ENCODE data around the gene BCAP29.

BCAP29 gene

DNA sequence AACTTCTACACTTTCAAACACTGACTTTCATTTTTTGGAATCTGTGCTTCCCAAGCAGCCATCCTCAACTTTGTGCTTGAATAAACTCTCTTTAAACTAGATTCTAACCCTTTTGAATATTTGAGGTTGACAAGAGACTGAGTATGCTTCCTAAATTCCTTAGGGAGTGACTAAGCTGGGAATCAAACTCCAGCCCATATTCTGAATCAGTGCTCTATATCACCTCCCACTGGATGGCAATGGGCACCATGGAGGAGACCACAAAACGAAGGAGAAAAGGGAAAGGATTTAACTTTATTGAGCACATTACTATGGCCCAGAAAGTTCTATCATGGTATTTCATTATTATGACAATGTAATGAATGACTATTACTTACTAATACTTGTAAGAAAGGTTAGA lies 63.4 kb downstream of the BCAP29 start:
- Histone ChIP-seq H3K4me1 (ENCODE audit: insufficient read depth, low read length) (no peaks in the 10 kb centered on the region), H2AFZ (ENCODE audit: low read depth, low read length) (no peak overlapping the region), H3K27me3 (ENCODE audit: insufficient read depth, low read length) (no peaks in the 10 kb centered on the region), H3K36me3 (ENCODE audit: insufficient read depth, low read length) (no peaks in the 10 kb centered on the region), H3K4me3 (ENCODE audit: low read length) (no peak overlapping the region), H3K9me3 (ENCODE audit: low read length) (no peaks in the 10 kb centered on the region)

DNA sequence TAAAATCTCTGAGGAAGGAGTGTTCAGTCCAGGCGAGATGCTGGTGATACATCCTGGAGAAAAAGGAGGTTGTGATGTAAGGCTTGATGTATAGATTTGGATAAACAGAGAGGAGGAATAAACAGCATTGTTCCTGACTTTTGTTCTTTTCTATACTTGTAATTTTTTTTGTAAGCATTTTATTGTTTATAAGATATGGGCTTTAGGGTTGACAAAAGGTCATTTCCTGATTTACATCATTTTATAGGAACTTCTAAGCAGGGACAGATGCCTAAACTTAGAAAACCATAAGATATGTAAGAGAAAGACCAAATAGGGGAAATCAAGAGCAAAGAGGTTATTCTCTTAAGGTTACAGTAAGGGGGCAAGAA lies 63.9 kb downstream of the BCAP29 start:
- H3K36me3 ChIP-seq (ENCODE audit: insufficient read depth, low read length): no peaks in the 10 kb centered on the region
- no peak overlapping the region for H2AFZ ChIP-seq (ENCODE audit: low read depth, low read length)
- no peaks in the 10 kb centered on the region for H3K27me3 ChIP-seq (ENCODE audit: insufficient read depth, low read length)
- H3K9me3 ChIP-seq (ENCODE audit: low read length): no peaks in the 10 kb centered on the region
- no peak overlapping the region for H3K4me3 ChIP-seq (ENCODE audit: low read length)
- no peaks in the 10 kb centered on the region for H3K4me1 ChIP-seq (ENCODE audit: insufficient read depth, low read length)

DNA sequence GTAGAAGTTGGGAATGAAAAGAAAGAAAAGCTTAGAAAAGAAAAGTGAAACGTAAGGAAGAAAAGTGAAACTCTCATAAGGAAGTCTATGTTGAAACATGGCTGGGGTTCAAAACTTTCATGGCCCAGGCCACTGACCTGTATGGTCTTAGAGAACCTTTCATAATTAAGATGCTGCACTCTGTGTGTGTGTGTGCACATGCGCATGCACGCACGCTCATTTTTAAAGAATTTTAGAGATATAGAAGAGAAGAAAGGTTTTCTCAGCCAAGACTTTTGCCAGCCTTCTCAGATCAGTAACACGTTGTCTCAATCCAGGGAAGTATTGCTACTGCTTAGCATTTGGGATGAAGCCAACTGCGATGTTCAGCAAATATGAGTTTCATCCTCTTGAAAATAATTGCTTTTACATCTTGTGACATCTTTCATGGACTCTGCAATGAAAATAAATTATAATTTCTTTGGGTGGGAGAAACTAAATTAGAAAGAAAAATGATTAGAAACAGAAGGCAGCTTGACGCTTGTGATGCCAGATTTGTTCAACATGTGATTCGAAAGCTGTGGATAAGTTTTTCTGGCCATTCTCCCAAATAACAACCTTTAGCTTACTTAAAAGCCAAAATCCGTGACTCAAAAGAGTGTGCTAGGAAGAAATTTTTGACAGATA lies 64.4 kb downstream of the BCAP29 start:
- Histone ChIP-seq H3K9me3 (ENCODE audit: low read length) (no peaks in the 10 kb centered on the region), H3K27me3 (ENCODE audit: insufficient read depth, low read length) (no peaks in the 10 kb centered on the region), H3K4me1 (ENCODE audit: insufficient read depth, low read length) (no peaks in the 10 kb centered on the region), H2AFZ (ENCODE audit: low read depth, low read length) (no peak overlapping the region), H3K4me3 (ENCODE audit: low read length) (no peak overlapping the region), H3K36me3 (ENCODE audit: insufficient read depth, low read length) (no peaks in the 10 kb centered on the region)

DNA sequence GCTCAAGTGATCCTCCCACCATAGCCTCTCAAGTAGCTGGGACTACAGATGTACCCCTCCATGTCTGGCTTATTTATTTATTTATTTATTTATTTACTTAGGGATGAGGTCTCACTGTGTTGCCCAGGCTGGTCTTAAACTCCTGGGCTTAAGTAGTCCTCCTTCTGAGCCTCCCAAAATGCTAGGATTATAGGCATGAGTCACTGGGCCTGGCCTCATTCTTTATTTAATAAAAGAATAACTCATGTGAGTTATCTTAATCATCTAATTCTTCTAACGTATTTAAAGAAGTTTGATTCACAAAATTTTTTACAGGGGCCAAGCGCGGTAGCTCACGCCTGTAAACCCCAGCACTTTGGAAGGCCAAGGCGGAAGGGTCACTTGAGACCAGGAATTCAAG lies 72.6 kb downstream of the BCAP29 start:
- H3K36me3 ChIP-seq (ENCODE audit: insufficient read depth, low read length): no peaks in the 10 kb centered on the region
- H2AFZ ChIP-seq (ENCODE audit: low read depth, low read length): no peak overlapping the region
- no peaks in the 10 kb centered on the region for H3K9me3 ChIP-seq (ENCODE audit: low read length)
- H3K4me3 ChIP-seq (ENCODE audit: low read length): no peak overlapping the region
- no peaks in the 10 kb centered on the region for H3K4me1 ChIP-seq (ENCODE audit: insufficient read depth, low read length)
- H3K27me3 ChIP-seq (ENCODE audit: insufficient read depth, low read length): peaks cover 15% of the 10 kb centered on the region

DNA sequence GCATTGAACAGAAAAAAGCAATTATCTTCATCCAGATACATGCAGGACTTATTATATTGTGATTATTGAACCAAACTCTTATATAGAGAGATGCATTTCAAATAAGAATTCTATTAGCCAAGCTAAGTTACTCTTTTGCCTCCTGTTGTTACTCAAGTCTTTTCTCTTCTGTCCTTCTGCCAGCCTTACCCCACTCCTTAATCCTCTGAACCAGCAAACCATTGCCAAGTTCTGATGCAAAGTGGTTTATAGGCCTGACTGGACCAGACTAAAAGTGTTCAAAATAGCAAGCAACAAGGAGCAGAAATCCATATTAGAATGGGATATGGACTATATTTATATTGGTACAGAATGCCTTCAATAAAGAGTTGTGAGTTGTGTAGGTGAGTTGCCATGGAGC lies 78.4 kb downstream of the BCAP29 start:
- Histone ChIP-seq H2AFZ (ENCODE audit: low read depth, low read length) (no peak overlapping the region), H3K36me3 (ENCODE audit: insufficient read depth, low read length) (no peaks in the 10 kb centered on the region), H3K9me3 (ENCODE audit: low read length) (no peaks in the 10 kb centered on the region), H3K4me1 (ENCODE audit: insufficient read depth, low read length) (peaks cover 19% of the 10 kb centered on the region), H3K4me3 (ENCODE audit: low read length) (no peak overlapping the region), H3K27me3 (ENCODE audit: insufficient read depth, low read length) (peaks cover 71% of the 10 kb centered on the region)

DNA sequence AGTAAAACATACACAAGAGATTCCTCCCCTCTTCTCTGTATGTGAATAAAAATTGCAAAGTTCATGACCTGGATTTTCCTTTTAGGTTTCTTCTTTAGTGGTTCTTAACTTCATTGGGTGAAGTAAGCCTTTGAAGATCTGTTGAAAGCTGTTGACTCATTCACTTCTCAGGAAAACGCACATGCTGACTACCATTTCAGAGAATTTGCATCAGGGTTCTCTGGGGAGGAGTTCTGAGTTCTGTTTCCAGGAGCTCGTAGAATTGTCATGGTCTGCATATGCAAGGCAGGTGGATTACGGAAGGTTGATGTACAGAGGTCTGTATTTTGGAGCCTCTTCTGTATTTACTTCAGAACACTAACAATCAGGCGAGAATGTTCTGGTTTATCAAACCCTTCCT lies 79.6 kb downstream of the BCAP29 start:
- no peak overlapping the region for H2AFZ ChIP-seq (ENCODE audit: low read depth, low read length)
- H3K4me1 ChIP-seq (ENCODE audit: insufficient read depth, low read length): peaks cover 19% of the 10 kb centered on the region
- H3K27me3 ChIP-seq (ENCODE audit: insufficient read depth, low read length): peaks cover 68% of the 10 kb centered on the region
- no peaks in the 10 kb centered on the region for H3K9me3 ChIP-seq (ENCODE audit: low read length)
- H3K36me3 ChIP-seq (ENCODE audit: insufficient read depth, low read length): no peaks in the 10 kb centered on the region
- H3K4me3 ChIP-seq (ENCODE audit: low read length): no peak overlapping the region

DNA sequence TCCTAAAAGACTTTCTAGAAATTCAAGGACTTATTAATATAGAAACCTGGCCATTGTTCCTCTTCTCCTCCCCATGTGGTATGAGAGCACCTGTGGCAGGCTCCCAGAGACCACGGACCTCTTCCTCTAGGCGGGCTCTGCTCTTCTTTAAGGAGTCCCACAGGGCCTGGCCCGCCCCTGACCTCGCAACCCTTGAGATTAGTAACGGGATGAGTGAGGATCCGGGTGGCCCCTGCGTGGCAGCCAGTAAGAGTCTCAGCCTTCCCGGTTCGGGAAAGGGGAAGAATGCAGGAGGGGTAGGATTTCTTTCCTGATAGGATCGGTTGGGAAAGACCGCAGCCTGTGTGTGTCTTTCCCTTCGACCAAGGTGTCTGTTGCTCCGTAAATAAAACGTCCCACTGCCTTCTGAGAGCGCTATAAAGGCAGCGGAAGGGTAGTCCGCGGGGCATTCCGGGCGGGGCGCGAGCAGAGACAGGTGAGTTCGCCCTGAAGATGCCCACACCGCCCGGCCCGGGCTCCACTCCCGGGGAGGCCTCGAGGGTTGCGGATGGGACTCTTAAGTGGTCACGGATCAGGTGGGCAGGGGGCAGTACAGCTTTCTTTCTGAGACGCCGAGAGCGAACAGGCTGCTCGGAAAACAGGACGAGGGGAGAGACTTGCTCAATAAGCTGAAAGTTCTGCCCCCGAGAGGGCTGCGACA lies 80.5 kb downstream of the BCAP29 start, which contains the start of gene SLC26A4:
TSS of gene SLC26A4 (plus strand) at position 448 of the 700 bp plus-strand sequence. CDS start 814 bp downstream, outside the sequence.
- Histone ChIP-seq H3K4me3 (ENCODE audit: low read length) (peak within 1 kb of the TSS; percentile 44), H3K9me3 (ENCODE audit: low read length) (no peaks in the 10 kb centered on the region), H2AFZ (ENCODE audit: low read depth, low read length) (peak within 1 kb of the TSS; percentile 83), H3K36me3 (ENCODE audit: insufficient read depth, low read length) (no peaks in the 10 kb centered on the region), H3K4me1 (ENCODE audit: insufficient read depth, low read length) (peaks cover 19% of the 10 kb centered on the region), H3K27me3 (ENCODE audit: insufficient read depth, low read length) (peaks cover 60% of the 10 kb centered on the region)

DNA sequence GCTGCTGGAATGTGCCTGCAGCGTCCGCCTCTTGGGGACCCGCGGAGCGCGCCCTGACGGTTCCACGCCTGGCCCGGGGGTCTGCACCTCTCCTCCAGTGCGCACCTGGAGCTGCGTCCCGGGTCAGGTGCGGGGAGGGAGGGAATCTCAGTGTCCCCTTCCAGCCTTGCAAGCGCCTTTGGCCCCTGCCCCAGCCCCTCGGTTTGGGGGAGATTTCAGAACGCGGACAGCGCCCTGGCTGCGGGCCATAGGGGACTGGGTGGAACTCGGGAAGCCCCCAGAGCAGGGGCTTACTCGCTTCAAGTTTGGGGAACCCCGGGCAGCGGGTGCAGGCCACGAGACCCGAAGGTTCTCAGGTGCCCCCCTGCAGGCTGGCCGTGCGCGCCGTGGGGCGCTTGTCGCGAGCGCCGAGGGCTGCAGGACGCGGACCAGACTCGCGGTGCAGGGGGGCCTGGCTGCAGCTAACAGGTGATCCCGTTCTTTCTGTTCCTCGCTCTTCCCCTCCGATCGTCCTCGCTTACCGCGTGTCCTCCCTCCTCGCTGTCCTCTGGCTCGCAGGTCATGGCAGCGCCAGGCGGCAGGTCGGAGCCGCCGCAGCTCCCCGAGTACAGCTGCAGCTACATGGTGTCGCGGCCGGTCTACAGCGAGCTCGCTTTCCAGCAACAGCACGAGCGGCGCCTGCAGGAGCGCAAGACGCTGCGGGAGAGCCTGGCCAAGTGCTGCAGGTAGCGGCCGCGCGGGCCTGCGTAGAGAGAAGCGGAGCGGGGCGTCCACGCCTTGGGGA lies 81.2 kb downstream of the BCAP29 start:
- H3K36me3 ChIP-seq (ENCODE audit: insufficient read depth, low read length): no peaks in the 10 kb centered on the region
- H3K9me3 ChIP-seq (ENCODE audit: low read length): no peaks in the 10 kb centered on the region
- H2AFZ ChIP-seq (ENCODE audit: low read depth, low read length): peak overlapping the region; percentile 83
- peaks cover 19% of the 10 kb centered on the region for H3K4me1 ChIP-seq (ENCODE audit: insufficient read depth, low read length)
- H3K4me3 ChIP-seq (ENCODE audit: low read length): peak overlapping the region; percentile 44
- H3K27me3 ChIP-seq (ENCODE audit: insufficient read depth, low read length): peaks cover 60% of the 10 kb centered on the region

DNA sequence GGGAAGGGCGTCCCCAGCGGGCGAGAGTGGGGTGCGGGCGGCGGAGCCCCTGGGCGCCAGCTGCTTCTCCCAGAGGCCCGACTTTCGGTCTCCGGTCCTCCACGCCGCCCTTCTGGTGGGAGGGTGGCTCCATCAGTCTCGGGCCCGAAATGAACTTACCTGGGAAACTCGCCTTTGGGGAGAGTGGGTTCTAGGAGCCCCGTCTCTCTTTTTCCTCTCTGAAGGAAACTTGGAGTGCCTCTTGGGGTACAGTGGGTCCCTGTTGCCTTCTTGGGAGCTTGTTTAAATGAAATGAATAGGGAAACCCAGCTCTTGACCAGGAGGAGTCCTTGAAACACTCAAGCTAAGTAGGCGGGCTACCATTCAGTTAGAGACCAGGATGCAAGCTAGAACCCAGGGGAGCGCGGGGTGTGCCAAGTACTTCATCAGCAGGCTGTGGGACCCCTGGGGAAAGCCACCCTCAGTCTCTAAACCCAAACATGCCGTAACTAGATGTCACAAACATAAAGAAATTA lies 81.9 kb downstream of the BCAP29 start:
- Histone ChIP-seq H3K36me3 (ENCODE audit: insufficient read depth, low read length) (no peaks in the 10 kb centered on the region), H3K4me1 (ENCODE audit: insufficient read depth, low read length) (peaks cover 19% of the 10 kb centered on the region), H3K9me3 (ENCODE audit: low read length) (no peaks in the 10 kb centered on the region), H3K27me3 (ENCODE audit: insufficient read depth, low read length) (peaks cover 65% of the 10 kb centered on the region), H2AFZ (ENCODE audit: low read depth, low read length) (peak overlapping the region; percentile 83), H3K4me3 (ENCODE audit: low read length) (peak overlapping the region; percentile 44)

DNA sequence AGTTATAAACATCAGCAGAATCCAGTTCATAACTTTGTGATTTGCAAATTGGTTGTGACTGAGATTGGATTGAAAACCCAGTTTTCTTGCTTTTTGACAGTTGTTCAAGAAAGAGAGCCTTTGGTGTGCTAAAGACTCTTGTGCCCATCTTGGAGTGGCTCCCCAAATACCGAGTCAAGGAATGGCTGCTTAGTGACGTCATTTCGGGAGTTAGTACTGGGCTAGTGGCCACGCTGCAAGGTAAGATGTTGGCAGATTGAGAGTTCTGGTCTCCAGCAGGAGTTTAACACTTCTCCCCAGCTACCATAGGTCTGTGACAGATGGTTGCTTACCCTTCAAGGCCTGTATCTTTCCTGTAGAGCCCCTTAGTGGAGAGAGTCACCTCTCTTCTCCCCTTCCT lies 83.2 kb downstream of the BCAP29 start:
- Histone ChIP-seq H2AFZ (ENCODE audit: low read depth, low read length) (no peak overlapping the region), H3K4me1 (ENCODE audit: insufficient read depth, low read length) (peaks cover 19% of the 10 kb centered on the region), H3K4me3 (ENCODE audit: low read length) (no peak overlapping the region), H3K9me3 (ENCODE audit: low read length) (no peaks in the 10 kb centered on the region), H3K27me3 (ENCODE audit: insufficient read depth, low read length) (peaks cover 70% of the 10 kb centered on the region), H3K36me3 (ENCODE audit: insufficient read depth, low read length) (no peaks in the 10 kb centered on the region)

DNA sequence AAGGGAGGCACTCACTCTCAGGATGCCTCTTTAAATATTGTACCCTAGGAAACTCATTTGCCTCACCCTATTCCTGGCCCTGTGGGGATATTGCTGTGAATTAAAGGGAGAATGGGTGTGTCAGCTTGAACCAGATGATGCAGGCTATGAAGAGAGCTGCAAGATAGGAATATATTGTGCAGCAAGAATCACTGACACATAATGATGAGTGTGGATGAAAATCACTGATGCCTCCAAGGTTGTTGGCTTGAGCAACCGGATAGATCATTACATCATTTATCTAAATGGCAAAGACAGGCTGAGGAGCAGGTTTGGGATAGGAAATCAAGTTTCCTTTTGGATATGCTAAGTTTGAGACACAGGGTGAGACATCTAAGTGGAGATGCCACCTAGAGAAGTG lies 86.7 kb downstream of the BCAP29 start:
- H3K36me3 ChIP-seq (ENCODE audit: insufficient read depth, low read length): no peaks in the 10 kb centered on the region
- H3K4me1 ChIP-seq (ENCODE audit: insufficient read depth, low read length): peaks cover 4% of the 10 kb centered on the region
- H3K4me3 ChIP-seq (ENCODE audit: low read length): no peak overlapping the region
- H3K9me3 ChIP-seq (ENCODE audit: low read length): no peaks in the 10 kb centered on the region
- H3K27me3 ChIP-seq (ENCODE audit: insufficient read depth, low read length): peaks cover 36% of the 10 kb centered on the region
- no peak overlapping the region for H2AFZ ChIP-seq (ENCODE audit: low read depth, low read length)

DNA sequence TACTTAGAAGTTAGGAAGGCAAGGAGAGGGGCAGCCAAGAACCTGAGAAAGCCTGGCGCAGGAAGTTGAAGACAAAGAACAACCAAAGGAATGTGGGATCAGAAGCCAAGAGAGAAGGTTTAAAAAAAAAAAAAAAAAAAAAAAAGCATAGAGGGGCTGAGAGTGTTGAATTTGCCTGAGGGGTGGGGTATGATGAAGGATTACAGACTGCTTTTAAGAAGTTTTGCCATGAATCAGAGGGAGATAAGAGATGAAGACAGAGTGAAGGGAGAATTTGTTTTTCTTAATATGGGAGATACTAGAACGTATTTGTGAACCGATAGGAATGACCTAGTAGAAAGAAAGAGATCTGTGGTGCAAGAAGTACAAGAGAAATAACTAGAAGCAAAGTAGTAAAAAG lies 87.3 kb downstream of the BCAP29 start:
- Histone ChIP-seq H3K27me3 (ENCODE audit: insufficient read depth, low read length) (peaks cover 30% of the 10 kb centered on the region), H2AFZ (ENCODE audit: low read depth, low read length) (no peak overlapping the region), H3K4me3 (ENCODE audit: low read length) (no peak overlapping the region), H3K36me3 (ENCODE audit: insufficient read depth, low read length) (no peaks in the 10 kb centered on the region), H3K9me3 (ENCODE audit: low read length) (no peaks in the 10 kb centered on the region), H3K4me1 (ENCODE audit: insufficient read depth, low read length) (no peaks in the 10 kb centered on the region)

DNA sequence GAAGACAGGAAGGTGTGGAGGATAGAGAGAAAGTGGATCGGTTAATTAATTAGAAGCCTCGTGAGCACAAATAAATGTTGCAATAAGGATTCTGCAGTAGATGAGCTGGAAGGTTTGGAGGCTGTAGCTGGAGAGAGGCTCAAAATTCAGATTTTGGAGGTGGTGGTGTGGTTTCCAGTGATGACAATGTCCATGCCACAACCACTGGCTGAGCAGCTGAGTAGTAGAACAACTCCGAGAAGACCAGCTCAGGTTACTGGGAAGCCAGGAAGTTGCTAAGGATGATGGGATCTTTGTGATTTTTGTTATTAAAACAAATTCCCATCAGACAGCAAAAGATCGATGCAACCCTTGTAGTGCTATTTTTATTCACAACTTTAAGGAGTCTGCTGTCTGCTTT lies 88.2 kb downstream of the BCAP29 start:
- H3K4me3 ChIP-seq (ENCODE audit: low read length): no peak overlapping the region
- H3K36me3 ChIP-seq (ENCODE audit: insufficient read depth, low read length): no peaks in the 10 kb centered on the region
- no peaks in the 10 kb centered on the region for H3K9me3 ChIP-seq (ENCODE audit: low read length)
- peaks cover 22% of the 10 kb centered on the region for H3K27me3 ChIP-seq (ENCODE audit: insufficient read depth, low read length)
- H2AFZ ChIP-seq (ENCODE audit: low read depth, low read length): no peak overlapping the region
- no peaks in the 10 kb centered on the region for H3K4me1 ChIP-seq (ENCODE audit: insufficient read depth, low read length)

Data from neuron (in vitro differentiated cells).